Loucy (cell line): Measurements from ENCODE around the gene ROR1.

ENCODE experiments used
- H2AFZ ChIP-seq: fragments of 200-600 bp; sonication (generic); 2 replicates; pipeline ENCODE4 v1.6.0; 2016; ENCODE audit warnings: antibody characterized with exemption, mild to moderate bottlenecking, low read length, moderate library complexity
- H3F3A ChIP-seq: fragments of 200-600 bp; 2 replicates; pipeline ENCODE4 v1.6.0; 2016; ENCODE audit warnings: antibody characterized with exemption, low read depth, mild to moderate bottlenecking
- H3K27me3 ChIP-seq: fragments of 200-600 bp; sonication (generic); 2 replicates; pipeline ENCODE4 v1.6.1; 2014; ENCODE audit warnings: low read length, mild to moderate bottlenecking; ENCODE audit not compliant: insufficient read depth, poor library complexity, severe bottlenecking
- H3K36me3 ChIP-seq: fragments of 200-600 bp; sonication (generic); 2 replicates; pipeline ENCODE4 v1.6.1; 2016; ENCODE audit warnings: low read length; ENCODE audit not compliant: insufficient read depth
- H3K4me1 ChIP-seq: fragments of 200-600 bp; sonication (generic); 2 replicates; pipeline ENCODE4 v1.5.1; 2014; ENCODE audit warnings: low read length, mild to moderate bottlenecking; ENCODE audit not compliant: insufficient read depth, poor library complexity, severe bottlenecking
- H3K4me2 ChIP-seq: fragments of 200-600 bp; sonication (generic); 2 replicates; pipeline ENCODE4 v1.6.0; 2014; ENCODE audit warnings: antibody characterized with exemption, low read length, low read depth, mild to moderate bottlenecking; ENCODE audit not compliant: poor library complexity, severe bottlenecking
- H3K4me3 ChIP-seq: fragments of 200-600 bp; sonication (generic); 2 replicates; pipeline ENCODE4 v1.5.1; 2014; ENCODE audit warnings: low read length, mild to moderate bottlenecking, mixed read lengths; ENCODE audit not compliant: poor library complexity, severe bottlenecking
- H3K79me2 ChIP-seq: fragments of 200-600 bp; sonication (generic); 2 replicates; pipeline ENCODE4 v1.6.1; 2014; ENCODE audit warnings: low read length; ENCODE audit not compliant: insufficient read depth
- H3K9ac ChIP-seq: fragments of 200-600 bp; sonication (generic); 2 replicates; pipeline ENCODE4 v1.6.0; 2014; ENCODE audit warnings: mild to moderate bottlenecking, low read depth, low read length, moderate library complexity; ENCODE audit not compliant: poor library complexity, severe bottlenecking
- H3K9me2 ChIP-seq: fragments of 200-600 bp; sonication (generic); replicated peaks from 2 replicates; pipeline ENCODE4 v1.6.1; 2016; ENCODE audit warnings: low read depth, low read length, mixed read lengths
- H3K9me3 ChIP-seq: fragments of 200-600 bp; sonication (generic); 2 replicates; pipeline ENCODE4 v1.6.1; 2014; ENCODE audit warnings: mild to moderate bottlenecking, antibody characterized with exemption, low read length, low read depth; ENCODE audit not compliant: insufficient read depth
- H4K20me1 ChIP-seq: fragments of 200-600 bp; sonication (generic); 2 replicates; pipeline ENCODE4 v1.6.0; 2014; ENCODE audit warnings: antibody characterized with exemption, low read length, mild to moderate bottlenecking; ENCODE audit not compliant: insufficient read depth, poor library complexity, severe bottlenecking
- EZH2phosphoT487 ChIP-seq: fragments of 200-600 bp; IDR thresholded peaks from 2 replicates; pipeline ENCODE4 v1.6.1; 2018; ENCODE audit warnings: antibody characterized with exemption, mild to moderate bottlenecking, moderate library complexity, borderline replicate concordance
- TF ChIP-seq, protein P1 (sequence below): fragments of 200-600 bp; sonication (generic); conservative IDR thresholded peaks from 2 replicates; pipeline ENCODE4 v1.5.1; 2014; ENCODE audit warnings: mild to moderate bottlenecking, antibody characterized with exemption, low read length

Gene ROR1

DNA sequence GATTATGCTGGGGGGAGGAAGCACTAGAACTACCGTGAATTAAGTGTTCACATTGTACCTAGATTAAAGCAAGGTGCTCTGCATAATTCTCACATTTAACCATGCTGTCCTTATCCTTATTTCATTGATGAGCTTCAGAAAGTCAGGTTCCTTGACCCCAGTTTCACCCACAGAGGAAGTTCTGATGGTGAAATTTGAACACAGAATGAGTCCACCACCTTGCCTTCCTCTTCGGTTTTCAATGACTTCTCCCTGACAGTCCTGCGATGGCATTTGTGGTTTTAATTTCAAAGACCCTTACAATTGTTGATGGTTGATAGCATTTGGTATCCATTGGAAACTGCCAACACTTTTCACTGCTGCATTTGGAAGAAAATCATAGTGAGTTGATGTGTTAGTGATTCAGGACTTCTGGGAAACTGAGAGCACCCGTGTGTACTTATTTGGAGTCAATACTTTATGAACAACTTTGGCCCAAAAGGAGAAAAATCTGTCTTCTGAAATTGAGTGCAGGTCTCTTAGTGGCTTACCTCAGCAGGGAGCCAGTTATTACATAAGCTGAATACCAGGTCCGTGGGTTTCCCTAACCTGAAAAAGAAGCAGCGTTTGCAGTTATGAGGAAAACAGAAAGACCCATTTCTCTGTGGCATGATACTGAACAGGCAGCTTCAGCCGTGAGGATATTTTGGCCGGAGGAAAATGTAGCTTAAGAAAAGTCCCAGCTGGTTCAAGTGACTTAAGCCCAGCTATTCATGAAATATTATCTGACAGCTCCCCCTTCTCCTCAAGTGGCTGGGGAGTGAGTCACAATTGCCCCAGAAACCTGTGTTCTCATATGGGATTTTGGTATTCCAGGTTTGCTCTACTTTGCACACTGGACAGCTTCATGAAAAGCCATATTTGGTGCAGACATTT lies 47.5 kb downstream of the ROR1 start:
- no peak overlapping the region for H3K4me2 ChIP-seq
- no peak overlapping the region for H2AFZ ChIP-seq
- H3K9me2 ChIP-seq: no peaks in the 10 kb centered on the region
- no peaks in the 10 kb centered on the region for H4K20me1 ChIP-seq
- no peak overlapping the region for H3K4me3 ChIP-seq
- no peaks in the 10 kb centered on the region for H3K36me3 ChIP-seq
- no peaks in the 10 kb centered on the region for H3K27me3 ChIP-seq
- TF ChIP-seq EZH2phosphoT487: no peak
- TF ChIP-seq, protein P1, sequence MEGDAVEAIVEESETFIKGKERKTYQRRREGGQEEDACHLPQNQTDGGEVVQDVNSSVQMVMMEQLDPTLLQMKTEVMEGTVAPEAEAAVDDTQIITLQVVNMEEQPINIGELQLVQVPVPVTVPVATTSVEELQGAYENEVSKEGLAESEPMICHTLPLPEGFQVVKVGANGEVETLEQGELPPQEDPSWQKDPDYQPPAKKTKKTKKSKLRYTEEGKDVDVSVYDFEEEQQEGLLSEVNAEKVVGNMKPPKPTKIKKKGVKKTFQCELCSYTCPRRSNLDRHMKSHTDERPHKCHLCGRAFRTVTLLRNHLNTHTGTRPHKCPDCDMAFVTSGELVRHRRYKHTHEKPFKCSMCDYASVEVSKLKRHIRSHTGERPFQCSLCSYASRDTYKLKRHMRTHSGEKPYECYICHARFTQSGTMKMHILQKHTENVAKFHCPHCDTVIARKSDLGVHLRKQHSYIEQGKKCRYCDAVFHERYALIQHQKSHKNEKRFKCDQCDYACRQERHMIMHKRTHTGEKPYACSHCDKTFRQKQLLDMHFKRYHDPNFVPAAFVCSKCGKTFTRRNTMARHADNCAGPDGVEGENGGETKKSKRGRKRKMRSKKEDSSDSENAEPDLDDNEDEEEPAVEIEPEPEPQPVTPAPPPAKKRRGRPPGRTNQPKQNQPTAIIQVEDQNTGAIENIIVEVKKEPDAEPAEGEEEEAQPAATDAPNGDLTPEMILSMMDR: no peak
- H3F3A ChIP-seq: no peaks in the 10 kb centered on the region
- H3K4me1 ChIP-seq: peaks cover 14% of the 10 kb centered on the region
- H3K79me2 ChIP-seq: no peaks in the 10 kb centered on the region
- H3K9me3 ChIP-seq: no peaks in the 10 kb centered on the region
- H3K9ac ChIP-seq: no peak overlapping the region

DNA sequence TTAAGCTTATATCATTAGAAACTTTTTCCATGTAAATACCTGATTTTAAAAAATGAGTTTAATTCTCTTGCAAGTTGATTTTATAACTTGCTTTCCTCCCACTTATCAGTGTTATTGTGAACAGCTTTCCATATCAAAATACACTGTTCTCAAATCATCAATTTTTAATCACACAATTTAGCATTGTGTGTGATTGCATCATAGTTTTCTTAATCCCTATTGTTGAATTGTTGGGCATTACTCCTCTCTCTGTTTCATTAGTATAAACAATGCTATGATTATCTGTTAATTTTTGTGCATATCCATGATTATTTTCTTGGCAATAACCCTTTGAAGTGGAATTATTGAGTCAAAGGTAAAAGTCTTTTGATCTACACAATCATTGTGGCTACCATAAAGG lies 48.7 kb downstream of the ROR1 start:
- TF ChIP-seq, protein P1: no peak
- no peak for TF ChIP-seq EZH2phosphoT487
- H2AFZ ChIP-seq: no peak overlapping the region
- no peaks in the 10 kb centered on the region for H3K9me2 ChIP-seq
- H3K27me3 ChIP-seq: no peaks in the 10 kb centered on the region
- H3K4me1 ChIP-seq: peaks cover 5% of the 10 kb centered on the region
- no peak overlapping the region for H3K4me3 ChIP-seq
- no peaks in the 10 kb centered on the region for H3K9me3 ChIP-seq
- no peaks in the 10 kb centered on the region for H3K79me2 ChIP-seq
- H3K4me2 ChIP-seq: no peak overlapping the region
- no peaks in the 10 kb centered on the region for H3F3A ChIP-seq
- no peaks in the 10 kb centered on the region for H4K20me1 ChIP-seq
- H3K9ac ChIP-seq: no peak overlapping the region
- H3K36me3 ChIP-seq: no peaks in the 10 kb centered on the region

DNA sequence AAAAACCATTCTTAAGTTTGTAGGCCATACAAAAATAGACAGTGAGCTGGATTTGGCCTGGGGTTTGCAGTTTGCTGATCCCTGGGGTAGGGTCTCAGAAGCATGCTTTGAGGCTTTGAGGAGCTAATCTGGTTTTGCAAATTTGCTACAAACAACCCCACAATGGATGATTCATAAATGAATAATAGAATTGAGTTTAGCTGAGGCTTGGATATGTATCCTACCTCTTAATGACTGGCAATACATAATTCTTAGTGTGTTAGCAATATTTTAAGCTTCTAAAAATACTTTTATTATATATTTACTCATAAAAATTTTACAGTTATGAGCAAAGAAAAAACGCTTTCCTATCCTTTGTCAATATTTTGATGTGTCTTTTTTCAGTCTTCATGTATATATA lies 50.6 kb downstream of the ROR1 start:
- H2AFZ ChIP-seq: no peak overlapping the region
- H3K9me2 ChIP-seq: no peaks in the 10 kb centered on the region
- H3K79me2 ChIP-seq: no peaks in the 10 kb centered on the region
- no peaks in the 10 kb centered on the region for H3F3A ChIP-seq
- peaks cover 3% of the 10 kb centered on the region for H3K4me1 ChIP-seq
- H3K36me3 ChIP-seq: no peaks in the 10 kb centered on the region
- H3K9ac ChIP-seq: no peak overlapping the region
- H4K20me1 ChIP-seq: no peaks in the 10 kb centered on the region
- no peaks in the 10 kb centered on the region for H3K9me3 ChIP-seq
- TF ChIP-seq, protein P1: no peak
- no peak for TF ChIP-seq EZH2phosphoT487
- no peaks in the 10 kb centered on the region for H3K27me3 ChIP-seq
- no peak overlapping the region for H3K4me2 ChIP-seq
- H3K4me3 ChIP-seq: no peak overlapping the region
